GM12873 (cell line): ENCODE data around the gene PUM2.

Source experiments
- TF ChIP-seq, protein P1 (sequence below): IDR thresholded peaks from 2 replicates; pipeline ENCODE4 v1.5.1; 2012; ENCODE audit warnings: low read depth, mild to moderate bottlenecking, moderate library complexity, low read length, control low read depth; ENCODE audit not compliant: insufficient read depth; ENCODE audit errors: missing control alignments

The PUM2 gene

DNA sequence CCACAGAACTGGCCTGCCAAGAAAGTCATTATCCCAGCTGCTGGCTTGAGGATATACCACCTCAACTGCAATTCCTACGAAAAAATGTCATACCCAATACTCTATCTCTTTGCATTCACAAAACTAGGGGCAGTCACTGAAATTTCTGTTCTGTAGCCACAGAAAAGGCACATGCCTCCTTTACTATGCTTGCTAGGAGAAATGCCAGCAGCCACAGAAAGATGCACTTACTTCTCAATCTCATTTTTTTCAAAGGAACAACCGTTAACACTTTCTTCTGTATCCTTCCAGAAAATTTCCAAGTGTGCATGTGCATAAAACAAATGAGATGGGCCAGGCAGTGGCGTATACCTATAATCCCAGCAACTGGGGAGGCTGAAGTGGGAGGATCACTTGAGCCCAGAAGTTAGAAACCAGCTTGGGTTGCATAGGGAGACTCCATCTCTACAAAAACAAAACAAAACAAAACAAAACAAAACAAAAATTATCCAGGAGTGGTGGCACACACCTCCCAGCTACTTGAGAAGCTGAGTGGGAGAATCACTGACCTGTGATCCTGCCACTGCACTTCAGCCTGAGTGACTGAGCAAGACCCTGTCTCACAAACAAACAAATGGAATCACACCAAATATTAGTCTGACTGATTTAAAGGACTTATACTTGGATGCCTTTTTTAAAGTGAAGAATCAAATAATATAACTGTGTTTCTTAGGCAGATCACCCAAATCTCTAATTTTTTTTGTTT lies 22.4 kb upstream of the PUM2 start:
- TF ChIP-seq, protein P1, sequence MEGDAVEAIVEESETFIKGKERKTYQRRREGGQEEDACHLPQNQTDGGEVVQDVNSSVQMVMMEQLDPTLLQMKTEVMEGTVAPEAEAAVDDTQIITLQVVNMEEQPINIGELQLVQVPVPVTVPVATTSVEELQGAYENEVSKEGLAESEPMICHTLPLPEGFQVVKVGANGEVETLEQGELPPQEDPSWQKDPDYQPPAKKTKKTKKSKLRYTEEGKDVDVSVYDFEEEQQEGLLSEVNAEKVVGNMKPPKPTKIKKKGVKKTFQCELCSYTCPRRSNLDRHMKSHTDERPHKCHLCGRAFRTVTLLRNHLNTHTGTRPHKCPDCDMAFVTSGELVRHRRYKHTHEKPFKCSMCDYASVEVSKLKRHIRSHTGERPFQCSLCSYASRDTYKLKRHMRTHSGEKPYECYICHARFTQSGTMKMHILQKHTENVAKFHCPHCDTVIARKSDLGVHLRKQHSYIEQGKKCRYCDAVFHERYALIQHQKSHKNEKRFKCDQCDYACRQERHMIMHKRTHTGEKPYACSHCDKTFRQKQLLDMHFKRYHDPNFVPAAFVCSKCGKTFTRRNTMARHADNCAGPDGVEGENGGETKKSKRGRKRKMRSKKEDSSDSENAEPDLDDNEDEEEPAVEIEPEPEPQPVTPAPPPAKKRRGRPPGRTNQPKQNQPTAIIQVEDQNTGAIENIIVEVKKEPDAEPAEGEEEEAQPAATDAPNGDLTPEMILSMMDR: no peak

DNA sequence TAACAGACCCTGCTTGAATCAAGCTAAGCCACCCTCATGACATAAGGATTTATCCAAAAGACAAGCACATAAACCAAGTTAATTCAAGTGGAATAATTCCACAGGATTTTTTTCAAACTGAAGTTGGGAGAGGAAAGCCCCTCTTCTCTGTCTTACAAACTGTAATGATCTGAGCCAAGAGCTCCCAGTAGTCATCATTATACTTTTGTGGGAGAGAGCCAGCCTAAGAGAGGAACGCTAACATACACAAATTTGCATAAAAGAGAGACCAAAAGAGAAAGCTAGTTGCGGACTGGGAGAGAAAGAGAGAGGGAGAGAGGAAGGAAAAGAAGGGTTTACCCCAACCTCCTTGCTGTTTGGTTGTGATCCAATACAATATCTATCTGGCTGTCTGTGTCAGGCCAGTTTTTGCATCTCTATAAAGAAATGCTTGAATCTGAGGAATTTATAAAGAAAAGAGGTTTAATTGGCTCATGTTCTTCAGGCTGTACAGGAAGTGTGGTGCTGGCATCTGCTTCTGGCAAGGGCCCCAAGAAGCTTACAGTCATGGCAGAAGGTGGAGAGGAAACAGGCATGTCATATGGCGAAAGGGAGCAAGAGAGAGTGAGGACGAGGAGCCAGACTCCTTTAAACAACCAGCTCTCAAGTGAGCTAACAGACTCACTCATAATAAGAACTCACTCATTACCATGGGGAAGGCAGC lies 20.8 kb upstream of the PUM2 start:
- TF ChIP-seq, protein P1: no peak

DNA sequence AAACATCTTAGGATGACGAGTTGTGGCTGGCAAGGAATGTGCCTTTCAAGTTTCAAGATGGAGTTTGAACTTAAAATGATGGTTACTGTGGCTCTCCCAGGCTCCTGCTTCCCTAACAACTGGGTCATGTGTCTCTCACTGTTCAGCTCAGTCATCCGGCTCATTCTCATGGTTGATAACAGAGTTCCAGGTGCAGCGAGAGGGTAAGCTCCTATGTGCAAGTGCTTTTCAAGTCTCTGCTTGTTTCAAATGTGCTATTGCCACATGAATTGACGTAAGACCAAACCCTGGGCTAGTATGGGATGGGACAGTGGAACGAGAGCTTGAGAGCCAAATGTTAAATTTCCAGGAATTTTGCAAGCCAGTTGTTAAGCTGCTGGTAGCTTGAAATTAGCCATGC lies 19.5 kb upstream of the PUM2 start:
- TF ChIP-seq, protein P1: no peak

DNA sequence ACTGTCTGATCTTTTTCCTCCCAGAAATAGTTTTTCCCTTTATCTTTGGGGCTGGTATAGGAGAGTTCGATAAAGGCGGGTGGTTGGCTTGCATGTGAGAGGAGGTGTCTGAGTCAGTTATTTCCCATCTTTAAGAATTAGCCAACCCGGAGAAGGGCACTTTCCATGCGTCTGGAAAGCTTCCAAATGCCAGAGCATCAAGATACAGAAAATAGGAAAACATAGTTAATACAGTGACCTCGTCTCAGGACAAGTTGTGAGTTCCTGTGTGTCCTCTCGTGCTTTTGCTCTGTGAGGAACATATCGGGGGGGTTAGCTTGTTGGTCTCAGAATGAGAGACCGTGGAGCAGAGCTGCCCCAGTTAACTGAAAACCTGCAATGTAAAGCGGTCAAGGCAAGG lies 18.7 kb upstream of the PUM2 start:
- TF ChIP-seq, protein P1: no peak

DNA sequence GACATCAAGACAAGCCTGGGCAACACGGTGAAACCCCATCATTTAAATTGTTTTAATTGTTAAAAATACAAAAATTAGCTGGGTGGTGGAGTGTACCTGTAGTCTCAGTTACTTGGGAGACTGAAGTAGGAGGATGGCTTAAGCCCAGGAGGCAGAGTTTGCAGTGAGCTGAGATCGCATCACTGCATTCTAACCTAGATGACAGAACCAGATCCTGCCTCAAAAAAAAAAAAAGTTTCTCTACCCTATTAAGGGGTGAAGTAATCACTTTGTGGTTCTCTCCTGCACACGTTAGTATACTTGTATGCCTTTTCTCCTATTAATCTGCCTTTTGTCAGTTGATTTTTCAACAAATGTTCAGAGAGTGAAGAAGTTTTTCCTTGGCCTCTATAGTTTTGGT lies 18.1 kb upstream of the PUM2 start:
- TF ChIP-seq, protein P1: no peak

DNA sequence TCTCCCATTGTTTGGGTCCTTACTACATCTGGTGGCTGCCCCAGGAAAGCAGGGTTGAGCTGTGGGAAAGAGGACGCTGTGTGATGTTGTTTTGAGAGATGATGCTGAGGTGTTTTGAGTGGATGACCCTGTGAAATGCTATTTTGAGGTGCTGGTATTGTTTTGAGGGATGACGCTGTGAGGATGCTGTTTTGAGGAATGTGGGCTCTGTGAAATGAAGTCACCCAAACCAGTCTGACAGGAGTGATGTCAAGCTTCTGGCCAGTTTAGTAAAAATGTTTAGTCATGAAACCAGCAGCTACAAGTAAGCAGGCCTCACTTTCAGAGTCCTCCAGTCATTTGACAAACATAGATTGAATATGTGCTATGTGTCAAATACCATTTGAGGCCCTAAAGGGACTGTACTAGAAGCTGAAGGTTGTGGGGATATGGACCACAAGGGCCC lies 16.1 kb upstream of the PUM2 start:
- TF ChIP-seq, protein P1: no peak

DNA sequence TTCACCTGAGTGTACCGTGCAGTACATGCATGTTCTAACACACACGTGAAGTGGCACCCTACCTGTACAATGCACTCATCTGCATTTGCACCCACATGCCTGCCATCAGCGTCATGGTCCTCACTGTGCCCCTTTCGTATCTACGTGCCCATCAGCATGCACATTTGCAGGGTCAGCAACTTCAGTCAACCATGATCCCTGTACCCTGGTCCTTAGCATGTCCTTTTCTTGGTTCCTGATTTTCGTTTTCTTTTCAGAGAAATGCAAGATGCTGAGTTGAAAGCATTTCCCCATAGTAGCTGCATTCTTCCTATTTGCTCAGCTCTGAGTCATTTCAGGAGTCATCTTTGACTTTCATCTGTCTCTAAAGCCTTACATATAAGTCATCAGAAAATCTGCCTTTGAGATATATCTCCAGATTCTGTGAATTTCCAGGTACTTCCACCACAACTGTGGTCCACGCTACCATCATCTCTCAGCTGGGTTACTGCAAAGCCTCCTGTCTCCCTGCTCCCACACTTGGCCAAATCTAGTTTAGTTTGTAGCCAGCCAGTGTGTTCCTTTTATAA lies 14.7 kb upstream of the PUM2 start:
- TF ChIP-seq, protein P1: no peak
